CD4-positive, alpha-beta memory T cell (primary cell): ENCODE results near the gene SMO. TPM values are rescaled to one million over a fixed set of nuclear protein-coding genes. Genes with fewer than 3 reads are reported as not detected.
"Not testable (repeated sequence)": the region's sequence is repeated elsewhere in the genome, so short reads cannot be mapped to it uniquely, and the experiment has no call there.

Experiments used
- CTCF ChIA-PET: fragments of 350-600 bp; sonication (Branson Sonifier 250); formaldehyde crosslinking; loops from one replicate; lab custom pipeline; 2021; ENCODE audit warnings: inconsistent platforms; ENCODE audit not compliant: partially characterized antibody; lab: Charles Lee
- POLR2A ChIA-PET: fragments of 350-600 bp; sonication (Branson Sonifier 250); formaldehyde crosslinking; loops from one replicate; lab custom pipeline; 2021; ENCODE audit not compliant: partially characterized antibody; lab: Charles Lee
- DNase-seq, 5 donors: peaks; one replicate each; pipeline versions ENCODE4 v3.0.0 to v3.0.0-alpha.2; 2020 to 2022; ENCODE audit warnings: mixed read lengths in 1 of 5
- H3K27ac ChIP-seq: one replicate; pipeline ENCODE4 v1.7.0; 2013; ENCODE audit warnings: low read depth, low read length
- H3K27me3 ChIP-seq: 2 replicates; pipeline ENCODE4 v1.7.0; 2013; ENCODE audit warnings: mild to moderate bottlenecking, low read length, moderate library complexity; ENCODE audit not compliant: insufficient read depth
- H3K36me3 ChIP-seq: 2 replicates; pipeline ENCODE4 v1.7.0; 2013; ENCODE audit warnings: mild to moderate bottlenecking, low read length, moderate library complexity; ENCODE audit not compliant: insufficient read depth
- H3K4me1 ChIP-seq: 2 replicates; pipeline ENCODE4 v1.7.0; 2013; ENCODE audit warnings: mild to moderate bottlenecking, low read length, moderate library complexity; ENCODE audit not compliant: insufficient read depth
- H3K4me3 ChIP-seq, 2 donors: one replicate each; pipeline ENCODE4 v1.7.0; 2013; ENCODE audit warnings: low read length in 2 of 2, mild to moderate bottlenecking in 1 of 2
- H3K9me3 ChIP-seq, 2 donors: one replicate each; pipeline ENCODE4 v1.7.0; 2013; ENCODE audit warnings: low read length in 2 of 2, control low read depth in 1 of 2; ENCODE audit not compliant: control insufficient read depth in 1 of 2
- H3K27ac Mint-ChIP-seq, 7 donors: one replicate each; pipeline ENCODE4 v1.8.0; 2020 to 2021; ENCODE audit warnings: mixed read lengths in 7 of 7, mild to moderate bottlenecking in 6 of 7, inconsistent platforms in 3 of 7, moderate library complexity in 3 of 7
- H3K27me3 Mint-ChIP-seq, 2 donors: one replicate each; pipeline ENCODE4 v1.8.0; 2020 to 2021; ENCODE audit warnings: mixed read lengths in 2 of 2
- H3K36me3 Mint-ChIP-seq, 2 donors: one replicate each; pipeline ENCODE4 v1.8.0; 2020 to 2021; ENCODE audit warnings: mixed read lengths in 2 of 2, inconsistent platforms in 1 of 2, mild to moderate bottlenecking in 1 of 2
- H3K4me1 Mint-ChIP-seq, 4 donors: one replicate each; pipeline ENCODE4 v1.8.0; 2020 to 2021; ENCODE audit warnings: mixed read lengths in 4 of 4, mild to moderate bottlenecking in 1 of 4
- H3K4me3 Mint-ChIP-seq, 8 donors: one replicate each; pipeline ENCODE4 v1.8.0; 2020 to 2021; ENCODE audit warnings: mixed read lengths in 8 of 8, mild to moderate bottlenecking in 7 of 8, moderate library complexity in 6 of 8, inconsistent platforms in 3 of 8
- H3K9me3 Mint-ChIP-seq, 8 donors: one replicate each; pipeline ENCODE4 v1.8.0; 2020 to 2021; ENCODE audit warnings: mixed read lengths in 8 of 8, mild to moderate bottlenecking in 5 of 8, inconsistent platforms in 3 of 8, moderate library complexity in 1 of 8
- intact Hi-C: fragments of 100-400 bp; cut with micrococcal nuclease; formaldehyde crosslinking; loops from one replicate; pipeline ENCODE4 v1.15.1; 2023
- polyA plus RNA-seq, 2 donors: library from polyadenylated mRNA; unstranded; fragments of 300-500 nt; fragmentation: Illumina TruSeq; gene quantifications; one replicate each; pipeline ENCODE4 v1.2.3, GENCODE V29; 2021
- total RNA-seq, 2 experiments: library from RNA; stranded (reverse); gene quantifications; one replicate each; pipeline ENCODE4 v1.2.3, GENCODE V29; 2021

The SMO gene
- total and polyA plus RNA-seq, 4 experiments from 2014 or later = not detected

DNA sequence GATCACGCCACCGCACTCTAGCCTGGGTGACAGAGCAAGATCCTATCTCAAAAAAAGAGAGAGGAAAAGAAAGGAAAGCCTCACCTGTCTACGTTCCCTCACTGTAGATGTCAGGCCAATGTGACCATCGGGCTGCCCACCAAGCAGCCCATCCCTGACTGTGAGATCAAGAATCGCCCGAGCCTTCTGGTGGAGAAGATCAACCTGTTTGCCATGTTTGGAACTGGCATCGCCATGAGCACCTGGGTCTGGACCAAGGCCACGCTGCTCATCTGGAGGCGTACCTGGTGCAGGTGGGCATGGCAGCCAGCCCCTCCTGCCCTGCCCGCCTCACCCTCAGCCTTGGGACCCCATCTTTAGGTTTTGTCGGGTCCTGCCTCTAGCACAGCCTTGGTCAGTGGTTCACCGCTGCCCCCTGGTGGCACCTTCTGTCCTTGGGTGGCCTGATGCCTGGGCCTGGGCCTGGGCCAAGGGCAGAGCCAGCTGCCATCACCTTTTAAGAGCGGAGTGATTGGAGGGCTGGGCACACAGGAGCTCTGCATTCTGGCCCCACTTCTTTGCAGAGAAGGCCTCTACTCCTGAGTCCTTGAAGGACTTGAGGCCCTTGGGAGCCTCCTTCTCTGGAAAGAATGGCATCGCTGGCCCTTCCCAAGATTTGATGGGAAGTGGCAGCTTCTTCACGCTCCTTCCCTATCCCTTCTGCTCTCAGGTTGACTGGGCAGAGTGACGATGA, 22.0 kb downstream of the SMO start:
- DNase-seq = peak; percentile 29 to 50 (median 39)
- intact Hi-C loops = no loop called here
- H3K27ac ChIP-seq = no peak overlapping the region
- no peaks in the 10 kb centered on the region for H3K4me1 ChIP-seq
- Mint-ChIP-seq H3K27ac (no peak overlapping the region), H3K4me3 (no peak overlapping the region), H3K4me1 (no peaks in the 10 kb centered on the region), H3K27me3 (peaks cover 2 to 4% of the 10 kb centered on the region in 2 donors), H3K36me3 (no peaks in the 10 kb centered on the region), H3K9me3 (peaks cover 0 to 1% (median 0%) of the 10 kb centered on the region in 8 donors)
- no peaks in the 10 kb centered on the region for H3K27me3 ChIP-seq
- no peaks in the 10 kb centered on the region for H3K9me3 ChIP-seq
- CTCF ChIA-PET = interaction anchor here (0.8 to 4.1 kb wide), 8 partner anchors 8 to 86 kb away, joined by 3 to 22 read pairs (median 4); no protein-coding TSS in a partner anchor
- no peak overlapping the region for H3K4me3 ChIP-seq
- H3K36me3 ChIP-seq = no peaks in the 10 kb centered on the region
- POLR2A ChIA-PET = no interaction called here

DNA sequence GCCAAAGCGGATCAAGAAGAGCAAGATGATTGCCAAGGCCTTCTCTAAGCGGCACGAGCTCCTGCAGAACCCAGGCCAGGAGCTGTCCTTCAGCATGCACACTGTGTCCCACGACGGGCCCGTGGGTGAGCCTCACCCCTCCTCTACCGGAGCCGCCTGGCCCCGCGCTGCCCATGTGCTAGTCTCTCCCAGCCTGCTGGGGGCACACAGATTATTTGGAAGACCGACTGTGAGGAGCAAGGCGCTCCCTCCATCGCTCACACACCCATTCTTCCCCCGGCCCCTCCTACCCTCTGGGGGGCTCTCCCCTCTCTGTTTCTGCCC, 22.5 kb downstream of the SMO start:
- H3K4me3 ChIP-seq = no peak overlapping the region
- peaks cover 0 to 1% (median 0%) of the 10 kb centered on the region in 8 donors for H3K9me3 Mint-ChIP-seq
- H3K27me3 ChIP-seq = no peaks in the 10 kb centered on the region
- POLR2A ChIA-PET = no interaction called here
- H3K36me3 Mint-ChIP-seq = no peaks in the 10 kb centered on the region
- no peaks in the 10 kb centered on the region for H3K36me3 ChIP-seq
- no peaks in the 10 kb centered on the region for H3K9me3 ChIP-seq
- intact Hi-C loops = no loop called here
- H3K27ac ChIP-seq = no peak overlapping the region
- DNase-seq = no peak
- H3K4me1 ChIP-seq = no peaks in the 10 kb centered on the region
- H3K27ac Mint-ChIP-seq = no peak overlapping the region
- CTCF ChIA-PET = interaction anchor here (0.8 to 2.7 kb wide), 7 partner anchors 10 to 85 kb away, joined by 3 to 13 read pairs (median 4); no protein-coding TSS in a partner anchor
- no peak overlapping the region for H3K4me3 Mint-ChIP-seq
- peaks cover 2 to 4% of the 10 kb centered on the region in 2 donors for H3K27me3 Mint-ChIP-seq
- H3K4me1 Mint-ChIP-seq = no peaks in the 10 kb centered on the region

GRCh38 chr7:129212126-129212525, 23.7 kb downstream of the SMO start:
- H3K9me3 Mint-ChIP-seq = peaks cover 0 to 1% (median 0%) of the 10 kb centered on the region in 8 donors
- POLR2A ChIA-PET = no interaction called here
- no peaks in the 10 kb centered on the region for H3K36me3 Mint-ChIP-seq
- Histone ChIP-seq H3K27ac (no peak overlapping the region), H3K36me3 (no peaks in the 10 kb centered on the region), H3K4me3 (no peak overlapping the region), H3K4me1 (no peaks in the 10 kb centered on the region), H3K27me3 (no peaks in the 10 kb centered on the region), H3K9me3 (no peaks in the 10 kb centered on the region)
- CTCF ChIA-PET = interaction anchor here (0.9 to 1.5 kb wide), 3 partner anchors 13 to 85 kb away, joined by 4 read pairs; partner anchors contain the start of gene AHCYL2
- no peak overlapping the region for H3K4me3 Mint-ChIP-seq
- H3K4me1 Mint-ChIP-seq = no peaks in the 10 kb centered on the region
- no peak overlapping the region for H3K27ac Mint-ChIP-seq
- DNase-seq = no peak
- H3K27me3 Mint-ChIP-seq = peaks cover 2 to 4% of the 10 kb centered on the region in 2 donors
- intact Hi-C loops = no loop called here

DNA sequence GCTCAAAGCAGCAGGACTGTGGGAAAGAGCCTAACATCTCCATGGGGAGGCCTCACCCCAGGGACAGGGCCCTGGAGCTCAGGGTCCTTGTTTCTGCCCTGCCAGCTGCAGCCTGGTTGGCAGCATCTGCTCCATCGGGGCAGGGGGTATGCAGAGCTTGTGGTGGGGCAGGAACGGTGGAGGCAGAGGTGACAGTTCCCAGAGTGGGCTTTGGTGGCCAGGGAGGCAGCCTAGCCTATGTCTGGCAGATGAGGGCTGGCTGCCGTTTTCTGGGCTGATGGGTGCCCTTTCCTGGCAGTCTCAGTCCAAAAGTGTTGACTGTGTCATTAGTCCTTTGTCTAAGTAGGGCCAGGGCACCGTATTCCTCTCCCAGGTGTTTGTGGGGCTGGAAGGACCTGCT, 24.2 kb downstream of the SMO start:
- H3K9me3 ChIP-seq = no peaks in the 10 kb centered on the region
- no peaks in the 10 kb centered on the region for H3K36me3 Mint-ChIP-seq
- peaks cover 2 to 4% of the 10 kb centered on the region in 2 donors for H3K27me3 Mint-ChIP-seq
- intact Hi-C loops = no loop called here
- no peak overlapping the region for H3K4me3 ChIP-seq
- no peak overlapping the region for H3K27ac ChIP-seq
- H3K27me3 ChIP-seq = no peaks in the 10 kb centered on the region
- H3K9me3 Mint-ChIP-seq = peaks cover 0 to 1% (median 0%) of the 10 kb centered on the region in 8 donors
- H3K4me3 Mint-ChIP-seq = no peak overlapping the region
- no peaks in the 10 kb centered on the region for H3K4me1 ChIP-seq
- H3K4me1 Mint-ChIP-seq = no peaks in the 10 kb centered on the region
- CTCF ChIA-PET = interaction anchor here (0.9 to 1.5 kb wide), 3 partner anchors 13 to 85 kb away, joined by 4 read pairs; partner anchors contain the start of gene AHCYL2
- POLR2A ChIA-PET = no interaction called here
- H3K27ac Mint-ChIP-seq = no peak overlapping the region
- no peaks in the 10 kb centered on the region for H3K36me3 ChIP-seq
- DNase-seq = no peak

- CTCF ChIA-PET = interaction anchor here (1.1 to 1.5 kb wide), 3 partner anchors 50 to 59 kb away, joined by 3 to 5 read pairs (median 3); no protein-coding TSS in a partner anchor
- Histone ChIP-seq H3K4me3 (no peak overlapping the region), H3K9me3 (no peaks in the 10 kb centered on the region), H3K4me1 (peaks cover 5% of the 10 kb centered on the region), H3K27me3 (no peaks in the 10 kb centered on the region), H3K27ac (no peak overlapping the region), H3K36me3 (no peaks in the 10 kb centered on the region)
- Mint-ChIP-seq H3K4me3 (no peak overlapping the region), H3K36me3 (no peaks in the 10 kb centered on the region), H3K27me3 (peaks cover 4 to 8% of the 10 kb centered on the region in 2 donors), H3K27ac (no peak overlapping the region), H3K9me3 (peaks cover 0 to 3% (median 0%) of the 10 kb centered on the region in 8 donors), H3K4me1 (peaks cover 0 to 2% (median 0%) of the 10 kb centered on the region in 4 donors)
- no peak for DNase-seq
- POLR2A ChIA-PET = no interaction called here
- intact Hi-C loops = no loop called here
Observed at GRCh38 chr7:129213828-129214227, 25.4 kb downstream of the SMO start.

- not testable (repeated sequence) for H3K36me3 Mint-ChIP-seq, H3K4me3 Mint-ChIP-seq
- CTCF ChIA-PET = interaction anchor here (1.6 kb wide), 1 partner anchor 82 kb away, joined by 5 read pairs; no protein-coding TSS in a partner anchor
Observed at GRCh38 chr7:129215691-129216090, 27.3 kb downstream of the SMO start.

DNA sequence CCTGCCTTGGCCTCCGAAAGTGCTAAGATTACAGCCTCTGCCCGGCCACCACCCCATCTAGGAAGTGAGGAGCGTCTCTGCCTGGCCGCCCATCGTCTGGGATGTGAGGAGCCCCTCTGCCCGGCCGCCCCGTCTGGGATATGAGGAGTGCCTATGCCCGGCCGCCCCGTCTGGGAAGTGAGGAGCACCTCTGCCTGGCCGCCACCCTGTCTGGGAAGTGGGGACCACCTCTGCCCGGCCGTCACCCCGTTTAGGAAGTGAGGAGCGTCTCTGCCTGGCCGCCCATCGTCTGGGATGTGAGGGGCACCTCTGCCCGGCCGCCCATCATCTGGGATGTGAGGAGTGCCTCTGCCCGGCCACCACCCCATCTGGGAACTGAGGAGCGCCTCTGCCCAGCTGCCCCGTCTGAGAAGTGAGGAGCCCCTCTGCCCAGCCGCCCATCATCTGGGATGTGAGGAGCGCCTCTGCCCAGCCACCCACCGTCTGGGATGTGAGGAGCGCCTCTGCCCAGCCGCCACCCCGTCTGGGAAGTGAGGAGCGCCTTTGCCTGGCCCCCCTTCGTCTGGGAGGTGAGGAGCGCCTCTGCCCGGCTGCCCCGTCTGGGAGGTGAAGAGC, 27.8 kb downstream of the SMO start:
- H3K9me3 Mint-ChIP-seq, DNase-seq, H3K27ac ChIP-seq, H3K27me3 Mint-ChIP-seq, H3K4me3 Mint-ChIP-seq, POLR2A ChIA-PET, H3K4me1 ChIP-seq, H3K36me3 ChIP-seq, H3K27ac Mint-ChIP-seq, H3K4me1 Mint-ChIP-seq, H3K27me3 ChIP-seq, H3K9me3 ChIP-seq, H3K36me3 Mint-ChIP-seq, H3K4me3 ChIP-seq: not testable (repeated sequence)
- CTCF ChIA-PET = interaction anchor here (11.7 kb wide), 1 partner anchor 56 kb away, joined by 358 read pairs; no protein-coding TSS in a partner anchor
- intact Hi-C loops = loop anchor here (5.0 kb wide), 1 partner anchor 796 kb away; no protein-coding TSS in a partner anchor

More at GRCh38 chr7:129215691-129216090, 27.3 kb downstream of the SMO start:
- H3K36me3 ChIP-seq, H3K27ac Mint-ChIP-seq, H3K27me3 ChIP-seq, H3K9me3 ChIP-seq, H3K4me1 Mint-ChIP-seq, H3K27me3 Mint-ChIP-seq, POLR2A ChIA-PET, H3K4me1 ChIP-seq, DNase-seq, H3K9me3 Mint-ChIP-seq, H3K4me3 ChIP-seq, H3K27ac ChIP-seq: not testable (repeated sequence)
- intact Hi-C loops = loop anchor here (5.0 kb wide), 1 partner anchor 797 kb away; no protein-coding TSS in a partner anchor
